HepG2 (cell line): ENCODE measurements around the gene CHTF8. TPM values are rescaled to one million over a fixed set of nuclear protein-coding genes. Genes with fewer than 3 reads are reported as not detected.

Experiments used
- ATAC-seq: fragments of 200-7000 bp; cut with Tn5 transposase; 3 replicates; pipeline ENCODE4 v1.9.1; 2020; ENCODE audit warnings: mild to moderate bottlenecking, moderate library complexity
- BruUV-seq: library from RNA; stranded (reverse); fragments of 400-500 nt; replicated peaks from 2 replicates; lab custom pipeline; 2021; lab: Mats Ljungman, UMichigan
- CTCF ChIA-PET: fragments of 300-600 bp; formaldehyde crosslinking; extraction: SDS; loops from one replicate; lab custom pipeline; 2021; ENCODE audit warnings: low total read pairs, inconsistent platforms, low intra/inter-chr PET ratio; lab: Yijun Ruan, JAX
- POLR2A ChIA-PET: fragments of 350-600 bp; sonication (Branson Sonifier 250); formaldehyde crosslinking; loops from one replicate; lab custom pipeline; 2020; ENCODE audit warnings: antibody characterized with exemption, inconsistent platforms; lab: Yijun Ruan, JAX
- DNase-seq: peaks from one replicate; pipeline ENCODE4 v3.0.0-alpha.2; 2015; ENCODE audit warnings: low spot score
- FAIRE-seq: peaks from 3 replicates; lab custom pipeline; 2011; peaks lifted over from hg19 to GRCh38; lab: Jason Lieb, UNC
- H2AFZ ChIP-seq: one replicate; pipeline ENCODE4 v1.6.1; 2011; ENCODE audit warnings: low read length, inconsistent platforms
- H3K27ac ChIP-seq: fragments of 300-600 bp; 3 replicates; pipeline ENCODE4 v1.8.0; 2011; ENCODE audit warnings: mixed run types, mild to moderate bottlenecking, mixed read lengths, low read length, inconsistent platforms; ENCODE audit not compliant: insufficient read depth; ENCODE audit errors: extremely low read length
- H3K27me3 ChIP-seq, 2 experiments: fragments of 200-600 bp in 1 of 2; 2 replicates in 1 of 2; 3 replicates in 1 of 2; pipeline versions ENCODE4 v1.6.0 to v1.8.0; 2011; ENCODE audit warnings: low read length in 2 of 2, mild to moderate bottlenecking in 2 of 2, moderate library complexity in 2 of 2, inconsistent platforms in 1 of 2; ENCODE audit not compliant: insufficient read depth in 2 of 2, control insufficient read depth in 1 of 2
- H3K36me3 ChIP-seq, 2 experiments: fragments of 200-600 bp in 1 of 2; replicated peaks in 1 of 2; 2 replicates in 1 of 2; 3 replicates in 1 of 2; pipeline versions ENCODE4 v1.5.1 to v1.8.0; 2011; ENCODE audit warnings: low read length in 2 of 2, inconsistent platforms in 1 of 2; ENCODE audit not compliant: insufficient read depth in 2 of 2, control insufficient read depth in 1 of 2
- H3K4me1 ChIP-seq: 2 replicates; pipeline ENCODE4 v1.5.1; 2012; ENCODE audit warnings: low read length, inconsistent platforms; ENCODE audit not compliant: insufficient read depth
- H3K4me2 ChIP-seq: 2 replicates; pipeline ENCODE4 v1.6.0; 2011; ENCODE audit warnings: low read depth, low read length, inconsistent platforms
- H3K4me3 ChIP-seq, 3 experiments: fragments of 200-600 bp in 1 of 3; sonication (generic), shearing (Covaris generic) in 1 of 3; replicated peaks in 1 of 3; 2 replicates each; pipeline ENCODE4 v1.5.1; 2011 to 2016; ENCODE audit warnings: low read length in 3 of 3, inconsistent platforms in 2 of 3, low read depth in 2 of 3, mild to moderate bottlenecking in 2 of 3, control low read depth in 1 of 3, mixed read lengths in 1 of 3; ENCODE audit not compliant: insufficient read depth in 1 of 3
- H3K79me2 ChIP-seq: one replicate; pipeline ENCODE4 v1.6.1; 2011; ENCODE audit warnings: low read length, inconsistent platforms; ENCODE audit not compliant: insufficient read depth
- H3K9ac ChIP-seq: 2 replicates; pipeline ENCODE4 v1.6.0; 2011; ENCODE audit warnings: mild to moderate bottlenecking, low read depth, low read length, inconsistent platforms; ENCODE audit not compliant: insufficient read depth
- H3K9me3 ChIP-seq: 2 replicates; pipeline ENCODE4 v1.5.1; 2012; ENCODE audit warnings: mild to moderate bottlenecking, low read length
- H4K20me1 ChIP-seq: 2 replicates; pipeline ENCODE4 v1.6.0; 2011; ENCODE audit warnings: inconsistent platforms, mild to moderate bottlenecking, low read length, moderate library complexity; ENCODE audit not compliant: insufficient read depth
- CEBPB ChIP-seq: IDR thresholded peaks from 2 replicates; pipeline ENCODE4 v1.6.1; 2011; ENCODE audit warnings: low read depth, low read length, improper control_type of control experiment, borderline replicate concordance
- FUBP1 ChIP-seq: sonication (generic); formaldehyde crosslinking; IDR thresholded peaks from 2 replicates; pipeline ENCODE4 v1.5.1; 2020; ENCODE audit warnings: missing genetic modification reagents, mild to moderate bottlenecking, borderline replicate concordance
- MZF1 ChIP-seq: sonication (generic); formaldehyde crosslinking; IDR thresholded peaks from 2 replicates; pipeline ENCODE4 v1.8.1; 2023; ENCODE audit warnings: mild to moderate bottlenecking, missing genetic modification reagents, borderline replicate concordance
- TP53 ChIP-seq: sonication (generic); formaldehyde crosslinking; conservative IDR thresholded peaks from 2 replicates; pipeline ENCODE4 v1.4.0; 2020; ENCODE audit warnings: missing genetic modification reagents
- TSC22D2 ChIP-seq: sonication (generic); formaldehyde crosslinking; IDR thresholded peaks from 2 replicates; pipeline ENCODE4 v1.5.1; 2020; ENCODE audit warnings: missing genetic modification reagents, mild to moderate bottlenecking, borderline replicate concordance
- ZBTB2 ChIP-seq: sonication (generic); formaldehyde crosslinking; IDR thresholded peaks from 2 replicates; pipeline ENCODE4 v1.8.0; 2022; ENCODE audit warnings: low read depth, missing genetic modification reagents
- ZFP1 ChIP-seq: IDR thresholded peaks from 2 replicates; pipeline ENCODE4 v1.6.1; 2016
- ZNF121 ChIP-seq: sonication (generic); formaldehyde crosslinking; IDR thresholded peaks from 2 replicates; pipeline ENCODE4 v1.5.0; 2020; ENCODE audit warnings: mild to moderate bottlenecking, missing genetic modification reagents
- ZNF576 ChIP-seq: sonication (generic); formaldehyde crosslinking; IDR thresholded peaks from 2 replicates; pipeline ENCODE4 v1.4.0; 2020; ENCODE audit warnings: mild to moderate bottlenecking, missing genetic modification reagents
- ZNF589 ChIP-seq: sonication (generic); formaldehyde crosslinking; conservative IDR thresholded peaks from 2 replicates; pipeline ENCODE4 v1.8.0; 2022; ENCODE audit warnings: mild to moderate bottlenecking, moderate library complexity, missing genetic modification reagents
- ZNF598 ChIP-seq: sonication (generic); formaldehyde crosslinking; IDR thresholded peaks from 2 replicates; pipeline ENCODE4 v1.5.1; 2020; ENCODE audit warnings: mild to moderate bottlenecking, missing genetic modification reagents, borderline replicate concordance
- ZNF891 ChIP-seq: sonication (generic); formaldehyde crosslinking; IDR thresholded peaks from 2 replicates; pipeline ENCODE4 v1.5.0; 2020; ENCODE audit warnings: mild to moderate bottlenecking, missing genetic modification reagents
- WGBS: methylation state at CpG from one replicate; pipeline ENCODE4 v1.1.6; 2017; ENCODE audit warnings: low lambda C conversion rate; 5-methylcytosine and 5-hydroxymethylcytosine counted together
- in situ Hi-C: cut with HindIII; loops from 2 replicates; pipeline ENCODE4 v1.10.0; 2017; ENCODE audit warnings: low pct_unique_long_range_greater_than_20kb; ENCODE audit not compliant: extremely low pct_ligation_motif_present
- intact Hi-C: fragments of 100-400 bp; cut with micrococcal nuclease; formaldehyde crosslinking; loops from one replicate; pipeline ENCODE4 v1.10.0; 2022; ENCODE audit not compliant: unreplicated experiment
- polyA plus RNA-seq, 8 experiments: library from polyadenylated mRNA; depleted of rRNA in 3 of 8; stranded (reverse) in 7 of 8; unstranded in 1 of 8; fragments of >200 nt; fragmentation: Illumina TruSeq in 4 of 8; extraction: Trizol in 4 of 8; gene quantifications; 2 replicates each; pipeline versions ENCODE4 v1.2.1 to v1.2.3, GENCODE V29; 2011 to 2016; ENCODE audit warnings: low read depth in 4 of 8, missing spikeins in 1 of 8, mixed read lengths in 1 of 8; ENCODE audit not compliant: insufficient read depth in 1 of 8
- total RNA-seq, 5 experiments: library from RNA; depleted of rRNA; stranded (reverse); fragments of >200 nt; fragmentation: Illumina TruSeq; extraction: Trizol; gene quantifications; 2 replicates each; pipeline ENCODE4 v1.2.3, GENCODE V29; 2016; ENCODE audit warnings: low read depth in 1 of 5

Gene CHTF8
- total and polyA plus RNA-seq, 2 of the 13 experiments (the other 11 are each of a cell fraction or from before 2014, with no cell fraction given): 37.2 to 67.5 TPM

GRCh38 chr16:69085032-69085695 is 47.2 kb downstream of the CHTF8 start:
- DNase-seq (no peak), FAIRE-seq (no peak), ATAC-seq (no peak)
- Histone ChIP-seq H3K4me1 (peaks cover 17% of the 10 kb centered on the region), H3K36me3 (no peaks in the 10 kb centered on the region; a peak in 1 of 5 replicates), H4K20me1 (no peaks in the 10 kb centered on the region), H3K4me2 (no peak overlapping the region), H3K27ac (no peak overlapping the region), H3K9ac (no peak overlapping the region), H3K9me3 (no peaks in the 10 kb centered on the region), H3K79me2 (no peaks in the 10 kb centered on the region), H2AFZ (no peak overlapping the region), H3K4me3 (no peak overlapping the region), H3K27me3 (no peaks in the 10 kb centered on the region)
- BruUV-seq: no TSS peak
- WGBS: 88% methylated on average over 5 of the region's 5 CpGs
- TF ChIP-seq ZNF598 (CRISPR knock-in tag) (no peak), TSC22D2 (CRISPR knock-in tag) (no peak), MZF1 (CRISPR knock-in tag) (no peak), ZNF576 (no peak), ZFP1 (no peak), ZNF891 (CRISPR knock-in tag) (no peak), FUBP1 (CRISPR knock-in tag) (no peak), TP53 (CRISPR knock-in tag) (no peak), ZNF589 (CRISPR knock-in tag) (no peak), ZBTB2 (CRISPR knock-in tag) (no peak), CEBPB (peak; percentile 58; the same call in 1 of the 2 replicates), ZNF121 (peak; percentile 75)
- in situ Hi-C loops (no loop called here), intact Hi-C loops (no loop called here)
- ChIA-PET POLR2A (no interaction called here), CTCF (no interaction called here)
